GM08714 (cell line): ENCODE measurements around the gene RAB6B.
"Not testable (repeated sequence)": the region's sequence is repeated elsewhere in the genome, so short reads cannot be mapped to it uniquely, and the experiment has no call there.

Source experiments
- H3K4me3 ChIP-seq: fragments of 200-500 bp; sonication (Bioruptor generic); 2 replicates; pipeline ENCODE4 v1.5.1; 2014; ENCODE audit warnings: mild to moderate bottlenecking, low read length, inconsistent platforms
- ZNF274 ChIP-seq: IDR thresholded peaks from 2 replicates; pipeline ENCODE4 v1.6.1; 2012; ENCODE audit warnings: mild to moderate bottlenecking, low read depth, low read length

The RAB6B gene

DNA sequence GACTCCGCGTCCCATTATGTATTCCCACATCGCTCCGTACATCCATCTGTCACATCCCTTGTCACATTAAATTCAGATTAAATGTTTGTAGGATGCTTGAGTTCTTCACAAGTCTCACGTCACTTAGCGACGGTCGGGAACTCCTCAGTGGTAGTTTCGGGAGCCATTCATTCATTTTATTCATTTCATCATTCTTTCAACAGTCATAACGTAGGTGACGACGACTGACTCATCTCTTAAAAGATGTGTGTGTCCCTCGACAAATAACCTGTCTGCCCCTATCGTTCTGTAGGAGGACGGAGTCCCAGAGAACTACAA lies 90.3 kb downstream of the RAB6B start:
- H3K4me3 ChIP-seq, result peak overlapping the region; percentile 23; the same call in 1 of the 2 replicates
- no peak for TF ChIP-seq ZNF274

- H3K4me3 ChIP-seq, result peak overlapping the region; percentile 23; the same call in 1 of the 2 replicates
- TF ChIP-seq ZNF274, result no peak
Measured at GRCh38 chr3:133804896-133805295, 90.8 kb downstream of the RAB6B start.

GRCh38 chr3:133803469-133803868 lies 92.2 kb downstream of the RAB6B start:
- H3K4me3 ChIP-seq, result no peak overlapping the region
- no peak for TF ChIP-seq ZNF274

GRCh38 chr3:133799794-133800585 lies 95.7 kb downstream of the RAB6B start:
- H3K4me3 ChIP-seq, result no peak overlapping the region
- TF ChIP-seq ZNF274, result no peak

- no peak overlapping the region for H3K4me3 ChIP-seq
- TF ChIP-seq ZNF274, result no peak
Measured at GRCh38 chr3:133797396-133798105, 98.1 kb downstream of the RAB6B start.

GRCh38 chr3:133792171-133792763 lies 103.4 kb downstream of the RAB6B start:
- TF ChIP-seq ZNF274, result no peak
- no peak overlapping the region for H3K4me3 ChIP-seq

DNA sequence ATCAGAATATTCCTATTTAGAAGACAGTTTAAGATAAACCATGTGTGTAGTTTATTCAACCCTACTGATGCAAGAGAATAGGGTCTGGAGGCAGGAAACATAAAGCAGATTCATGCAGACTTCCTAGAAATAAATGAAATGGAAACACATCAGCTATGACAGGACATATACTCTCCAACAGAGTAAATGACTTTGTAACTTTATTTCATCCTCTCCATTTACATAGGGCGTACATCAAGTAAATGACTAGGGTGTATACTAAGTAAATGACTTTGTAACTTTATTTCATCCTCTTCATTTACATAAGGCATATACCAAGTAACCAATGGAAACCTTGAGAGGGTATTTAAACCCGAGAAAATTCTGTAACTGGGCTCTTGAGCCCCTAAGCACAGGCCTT lies 107.7 kb downstream of the RAB6B start:
- H3K4me3 ChIP-seq, result no peak overlapping the region
- TF ChIP-seq ZNF274, result no peak

- no peak overlapping the region for H3K4me3 ChIP-seq
- TF ChIP-seq ZNF274, result no peak
Measured at GRCh38 chr3:133783762-133784161, 111.9 kb downstream of the RAB6B start.

DNA sequence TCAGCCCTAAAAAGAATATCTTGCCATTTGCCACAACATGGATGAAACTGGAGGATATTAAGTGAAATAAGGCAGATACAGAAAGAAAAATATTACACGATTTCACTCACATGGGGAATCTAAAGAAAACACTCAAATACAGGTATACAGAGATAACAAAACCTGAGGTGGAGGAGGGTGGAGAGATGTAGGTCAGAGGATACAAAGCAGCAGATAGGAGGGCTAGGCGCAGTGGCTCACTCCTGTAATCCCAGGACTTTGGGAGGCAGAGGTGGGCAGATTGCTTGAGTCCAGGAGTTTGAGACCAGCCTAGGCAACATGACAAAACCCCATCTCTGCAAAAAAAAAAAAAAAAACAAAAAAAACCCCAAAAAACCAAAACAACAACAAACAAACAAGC lies 113.2 kb downstream of the RAB6B start:
- H3K4me3 ChIP-seq, result no peak overlapping the region
- TF ChIP-seq ZNF274, result no peak

GRCh38 chr3:133781570-133781969 lies 114.1 kb downstream of the RAB6B start:
- TF ChIP-seq ZNF274, result no peak
- no peak overlapping the region for H3K4me3 ChIP-seq

- H3K4me3 ChIP-seq, result not testable (repeated sequence)
Measured at GRCh38 chr3:133780756-133781155, 114.9 kb downstream of the RAB6B start.

- no peak for TF ChIP-seq ZNF274
- no peak overlapping the region for H3K4me3 ChIP-seq
Measured at GRCh38 chr3:133779626-133780203, 116.0 kb downstream of the RAB6B start.

- no peak overlapping the region for H3K4me3 ChIP-seq
- no peak for TF ChIP-seq ZNF274
Measured at GRCh38 chr3:133777807-133778568, 117.7 kb downstream of the RAB6B start.

DNA sequence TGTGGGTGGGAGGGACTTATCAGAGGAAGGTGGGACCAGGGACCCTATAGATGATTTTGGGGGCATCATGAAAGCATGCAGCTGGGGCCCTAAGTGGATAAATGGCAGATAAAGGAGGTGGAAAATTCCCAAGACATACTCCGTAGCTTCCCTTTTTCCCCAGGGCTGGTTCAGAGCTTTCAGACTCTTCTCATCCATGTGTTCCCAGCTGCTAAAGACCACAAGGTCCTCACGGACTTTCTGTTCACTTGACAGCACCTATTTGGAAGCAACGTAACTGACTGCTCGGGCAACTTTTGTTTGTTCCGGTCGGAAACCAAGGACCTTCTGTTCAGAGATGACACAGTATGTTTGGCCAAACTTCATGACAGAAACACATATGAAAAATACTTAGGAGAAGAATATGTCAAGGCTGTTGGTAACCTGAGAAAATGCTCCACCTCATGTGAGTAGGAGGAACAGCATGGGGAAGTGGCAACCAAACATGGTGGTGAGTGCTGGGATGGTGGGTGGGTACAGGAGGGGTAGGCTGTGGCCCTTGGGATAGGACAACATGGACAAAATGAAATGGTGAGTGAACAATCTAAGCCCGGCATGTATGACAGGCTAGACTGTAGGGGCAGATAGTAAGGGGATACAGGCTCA lies 118.8 kb downstream of the RAB6B start:
- TF ChIP-seq ZNF274, result no peak
- H3K4me3 ChIP-seq, result no peak overlapping the region
